ENCODE measurements around the gene NHS. TPM values are rescaled to one million over a fixed set of nuclear protein-coding genes. Genes with fewer than 3 reads are reported as not detected.

The NHS gene
- polyA plus RNA-seq, 1 donor (not counting 4 experiments of a cell fraction or from before 2014, with no cell fraction given), result 5.4 TPM

- dilution Hi-C loops (cut with MboI; ENCODE audit: extremely low pct_ligation_motif_present, low sequenced_read_pairs), result no loop called here
- Histone ChIP-seq H3K9ac (ENCODE audit: control insufficient read depth, extremely low read depth, insufficient read depth, low read length) (no peak overlapping the region), H3K79me2 (ENCODE audit: control insufficient read depth, insufficient read depth, low read length) (peaks cover 14% of the 10 kb centered on the region), H2AFZ (ENCODE audit: control insufficient read depth, low read length) (no peak overlapping the region), H4K20me1 (ENCODE audit: control insufficient read depth, extremely low read depth, insufficient read depth, low read length) (no peaks in the 10 kb centered on the region), H3K9me3 (ENCODE audit: control insufficient read depth, low read depth, low read length) (no peaks in the 10 kb centered on the region), H3K9me1 (ENCODE audit: control insufficient read depth, extremely low read depth, insufficient read depth, low read length) (peaks cover 4% of the 10 kb centered on the region), H3K36me3 (ENCODE audit: control insufficient read depth in 2 of 2, extremely low read depth in 1 of 2, insufficient read depth in 2 of 2, low read length in 2 of 2) (no peaks in the 10 kb centered on the region), H3K27ac (ENCODE audit: control insufficient read depth, insufficient read depth, low read length) (peak overlapping the region; percentile 33), H3K4me3 (ENCODE audit: control insufficient read depth in 2 of 3, extremely low read depth in 1 of 3, insufficient read depth in 2 of 3, low read depth in 1 of 3, low read length in 3 of 3) (peak overlapping the region in 1 of 3 experiments; percentile 25), H3K4me2 (ENCODE audit: control insufficient read depth, extremely low read depth, insufficient read depth, low read depth, low read length) (peak overlapping the region; percentile 68), H3K27me3 (ENCODE audit: control insufficient read depth, extremely low read depth, insufficient read depth, low read length) (no peaks in the 10 kb centered on the region), H3K4me1 (ENCODE audit: control insufficient read depth, extremely low read depth, insufficient read depth, low read length) (peaks cover 25% of the 10 kb centered on the region)
- FAIRE-seq, result no peak
- TF ChIP-seq CTCF (optimal IDR thresholded peaks at IDR 0.05 in 1 of 3, IDR thresholded peaks at IDR 0.05 in 1 of 3, conservative IDR thresholded peaks at IDR 0.05 in 1 of 3; ENCODE audit: extremely low read depth in 1 of 3, insufficient read depth in 2 of 3, low read length in 3 of 3) (no peak), EZH2 (IDR thresholded peaks at IDR 0.05; ENCODE audit: low read length) (no peak)
- DNase-seq (ENCODE audit: low read depth, low spot score), result no peak
Measured at GRCh38 chrX:17560385-17560784, 185.4 kb downstream of the NHS start.

GRCh38 chrX:17563076-17563475 is 188.1 kb downstream of the NHS start:
- Histone ChIP-seq H3K79me2 (ENCODE audit: control insufficient read depth, insufficient read depth, low read length) (peaks cover 1% of the 10 kb centered on the region), H3K27me3 (ENCODE audit: control insufficient read depth, extremely low read depth, insufficient read depth, low read length) (no peaks in the 10 kb centered on the region), H4K20me1 (ENCODE audit: control insufficient read depth, extremely low read depth, insufficient read depth, low read length) (no peaks in the 10 kb centered on the region), H3K27ac (ENCODE audit: control insufficient read depth, insufficient read depth, low read length) (no peak overlapping the region), H3K9ac (ENCODE audit: control insufficient read depth, extremely low read depth, insufficient read depth, low read length) (no peak overlapping the region), H3K9me3 (ENCODE audit: control insufficient read depth, low read depth, low read length) (no peaks in the 10 kb centered on the region), H3K4me3 (ENCODE audit: control insufficient read depth in 2 of 3, extremely low read depth in 1 of 3, insufficient read depth in 2 of 3, low read depth in 1 of 3, low read length in 3 of 3) (no peak overlapping the region), H3K4me1 (ENCODE audit: control insufficient read depth, extremely low read depth, insufficient read depth, low read length) (peaks cover 25% of the 10 kb centered on the region), H2AFZ (ENCODE audit: control insufficient read depth, low read length) (no peak overlapping the region), H3K4me2 (ENCODE audit: control insufficient read depth, extremely low read depth, insufficient read depth, low read depth, low read length) (no peak overlapping the region), H3K9me1 (ENCODE audit: control insufficient read depth, extremely low read depth, insufficient read depth, low read length) (peaks cover 4% of the 10 kb centered on the region), H3K36me3 (ENCODE audit: control insufficient read depth in 2 of 2, extremely low read depth in 1 of 2, insufficient read depth in 2 of 2, low read length in 2 of 2) (peaks cover 0 to 1% of the 10 kb centered on the region in 2 experiments)
- dilution Hi-C loops (cut with MboI; ENCODE audit: extremely low pct_ligation_motif_present, low sequenced_read_pairs), result no loop called here
- TF ChIP-seq EZH2 (IDR thresholded peaks at IDR 0.05; ENCODE audit: low read length) (no peak), CTCF (optimal IDR thresholded peaks at IDR 0.05 in 1 of 3, IDR thresholded peaks at IDR 0.05 in 1 of 3, conservative IDR thresholded peaks at IDR 0.05 in 1 of 3; ENCODE audit: extremely low read depth in 1 of 3, insufficient read depth in 2 of 3, low read length in 3 of 3) (no peak)
- DNase-seq (ENCODE audit: low read depth, low spot score) (no peak), FAIRE-seq (peak; percentile 41)
